ENCODE measurements around the gene DNAJC13.

GRCh38 chr3:132422531-132422930, 5.2 kb downstream of the DNAJC13 start:
- TF ChIP-seq CTCF (IDR thresholded peaks at IDR 0.05) (no peak), EP300 (IDR thresholded peaks at IDR 0.05) (no peak)

Measured in sigmoid colon (tissue), 4 donors.